Measurements from ENCODE around the gene TSHZ2. TPM values are rescaled to one million over a fixed set of nuclear protein-coding genes. Genes with fewer than 3 reads are reported as not detected.
"Not testable (repeated sequence)": the region's sequence is repeated elsewhere in the genome, so short reads cannot be mapped to it uniquely, and the experiment has no call there.

TSHZ2 gene
- total and polyA plus RNA-seq, 2 experiments from 2014 or later = 10.4 to 32.0 TPM

GRCh38 chr20:52964131-52964530 is 8.0 kb upstream of the TSHZ2 start:
- H3K27ac ChIP-seq = no peak overlapping the region
- H3K4me1 ChIP-seq (ENCODE audit: low read depth) = peaks cover 4% of the 10 kb centered on the region
- no peaks in the 10 kb centered on the region for H3K36me3 ChIP-seq
- no peak overlapping the region for H3K4me3 ChIP-seq
- no peak for TF ChIP-seq CTCF (IDR thresholded peaks at IDR 0.05; ENCODE audit: low read depth, low read length)
- H3K9me3 ChIP-seq (ENCODE audit: low read depth) = no peaks in the 10 kb centered on the region
- H3K27me3 ChIP-seq = no peaks in the 10 kb centered on the region
- DNase-seq (ENCODE audit: low read depth in 1 of 2, low spot score in 1 of 2) = no peak

GRCh38 chr20:52965380-52965779 is 6.8 kb upstream of the TSHZ2 start:
- TF ChIP-seq CTCF (IDR thresholded peaks at IDR 0.05; ENCODE audit: low read depth, low read length) = no peak
- H3K4me3 ChIP-seq = no peak overlapping the region
- H3K27me3 ChIP-seq = no peaks in the 10 kb centered on the region
- DNase-seq (ENCODE audit: low read depth in 1 of 2, low spot score in 1 of 2) = no peak
- H3K4me1 ChIP-seq (ENCODE audit: low read depth) = peaks cover 4% of the 10 kb centered on the region
- H3K36me3 ChIP-seq = no peaks in the 10 kb centered on the region
- no peaks in the 10 kb centered on the region for H3K9me3 ChIP-seq (ENCODE audit: low read depth)
- H3K27ac ChIP-seq = no peak overlapping the region

- no peak for DNase-seq (ENCODE audit: low read depth in 1 of 2, low spot score in 1 of 2)
- no peak overlapping the region for H3K4me3 ChIP-seq
Observed at GRCh38 chr20:52965819-52966218, 6.3 kb upstream of the TSHZ2 start.

GRCh38 chr20:52966543-52966942 is 5.6 kb upstream of the TSHZ2 start:
- not testable (repeated sequence) for H3K27me3 ChIP-seq

More at GRCh38 chr20:52965819-52966218, 6.3 kb upstream of the TSHZ2 start:
- no peak for TF ChIP-seq CTCF (IDR thresholded peaks at IDR 0.05; ENCODE audit: low read depth, low read length)
- Histone ChIP-seq H3K27me3 (no peaks in the 10 kb centered on the region), H3K27ac (no peak overlapping the region), H3K36me3 (no peaks in the 10 kb centered on the region), H3K4me1 (ENCODE audit: low read depth) (peaks cover 4% of the 10 kb centered on the region), H3K9me3 (ENCODE audit: low read depth) (no peaks in the 10 kb centered on the region)

GRCh38 chr20:52971498-52972189 is 514 bp upstream of the TSHZ2 start:
- Histone ChIP-seq H3K4me1 (ENCODE audit: low read depth) (peaks cover 22% of the 10 kb centered on the region), H3K9me3 (ENCODE audit: low read depth) (no peaks in the 10 kb centered on the region), H3K27me3 (no peaks in the 10 kb centered on the region), H3K36me3 (no peaks in the 10 kb centered on the region), H3K4me3 (peak overlapping the region; percentile 93), H3K27ac (peak overlapping the region; percentile 50)
- DNase-seq (ENCODE audit: low read depth in 1 of 2, low spot score in 1 of 2) = no peak
- TF ChIP-seq CTCF (IDR thresholded peaks at IDR 0.05; ENCODE audit: low read depth, low read length) = no peak

More at GRCh38 chr20:52966543-52966942, 5.6 kb upstream of the TSHZ2 start:
- not testable (repeated sequence) for H3K4me3 ChIP-seq; H3K9me3 ChIP-seq (ENCODE audit: low read depth); DNase-seq (ENCODE audit: low read depth in 1 of 2, low spot score in 1 of 2); H3K4me1 ChIP-seq (ENCODE audit: low read depth); H3K36me3 ChIP-seq; H3K27ac ChIP-seq

GRCh38 chr20:52972965-52973819 is 1.0 kb downstream of the TSHZ2 start:
- peak; percentile 12 to 69 for DNase-seq (ENCODE audit: low read depth in 1 of 2, low spot score in 1 of 2)
- TF ChIP-seq CTCF (IDR thresholded peaks at IDR 0.05; ENCODE audit: low read depth, low read length) = no peak
- Histone ChIP-seq H3K36me3 (no peaks in the 10 kb centered on the region), H3K27me3 (no peaks in the 10 kb centered on the region), H3K4me1 (ENCODE audit: low read depth) (peaks cover 31% of the 10 kb centered on the region), H3K27ac (no peak overlapping the region), H3K9me3 (ENCODE audit: low read depth) (no peaks in the 10 kb centered on the region), H3K4me3 (peak overlapping the region; percentile 93)

All from cardiac muscle cell (in vitro differentiated cells and primary cell).